GM12878 (cell line): ENCODE data around the gene LPCAT2.

Experiments used
- ATF3 ChIP-seq: IDR thresholded peaks from 2 replicates; pipeline ENCODE4 v1.6.1; 2011; ENCODE audit warnings: low read depth, mild to moderate bottlenecking, low read length, moderate library complexity, borderline replicate concordance; ENCODE audit errors: extremely low read depth
- BHLHE40 ChIP-seq, 2 experiments: fragments of 450-650 bp in 1 of 2; IDR thresholded peaks; 2 replicates each; pipeline ENCODE4 v1.6.1; 2011 to 2017; ENCODE audit warnings: low read depth in 2 of 2, borderline replicate concordance in 1 of 2, improper control_type of control experiment in 1 of 2, low read length in 1 of 2, mild to moderate bottlenecking in 1 of 2
- BRCA1 ChIP-seq: IDR thresholded peaks from 2 replicates; pipeline ENCODE4 v1.6.1; 2011; ENCODE audit warnings: low read depth, low read length, improper control_type of control experiment
- CHD4 ChIP-seq: fragments of 200-600 bp; sonication (generic); IDR thresholded peaks from 2 replicates; pipeline ENCODE4 v1.6.1; 2016; ENCODE audit warnings: mild to moderate bottlenecking
- ESRRA ChIP-seq: IDR thresholded peaks from 2 replicates; pipeline ENCODE4 v1.6.1; 2012; ENCODE audit warnings: mild to moderate bottlenecking, low read length, improper control_type of control experiment
- GABPA ChIP-seq: IDR thresholded peaks from 2 replicates; pipeline ENCODE4 v1.6.1; 2014; ENCODE audit warnings: antibody characterized with exemption, low read depth, mild to moderate bottlenecking, inconsistent platforms
- KDM1A ChIP-seq: fragments of 200-600 bp; sonication (generic); IDR thresholded peaks from 2 replicates; pipeline ENCODE4 v1.6.1; 2016; ENCODE audit warnings: borderline replicate concordance
- RAD21 ChIP-seq: IDR thresholded peaks from 2 replicates; pipeline ENCODE4 v1.6.1; 2011; ENCODE audit warnings: mild to moderate bottlenecking, low read depth, low read length, moderate library complexity; ENCODE audit not compliant: insufficient read depth
- STAT3 ChIP-seq: IDR thresholded peaks from 2 replicates; pipeline ENCODE4 v1.6.1; 2011; ENCODE audit warnings: low read depth, low read length, improper control_type of control experiment
- SUZ12 ChIP-seq: fragments of 200-600 bp; sonication (generic); IDR thresholded peaks from one replicate; pipeline ENCODE4 v1.6.1; 2018; ENCODE audit warnings: antibody characterized with exemption, mild to moderate bottlenecking; ENCODE audit not compliant: unreplicated experiment
- TAF1 ChIP-seq: IDR thresholded peaks from 2 replicates; pipeline ENCODE4 v1.6.1; 2011; ENCODE audit warnings: mild to moderate bottlenecking, low read depth, low read length, borderline replicate concordance
- ZNF274 ChIP-seq: IDR thresholded peaks from one replicate; pipeline ENCODE4 v1.8.0; 2011; ENCODE audit not compliant: insufficient read length, insufficient read depth
- ZNF687 ChIP-seq: fragments of 450-650 bp; IDR thresholded peaks from 2 replicates; pipeline ENCODE4 v1.6.1; 2017; ENCODE audit warnings: mild to moderate bottlenecking, moderate library complexity
- TF ChIP-seq, protein P1 (sequence below), 3 experiments: IDR thresholded peaks in 2 of 3; conservative IDR thresholded peaks in 1 of 3; 2 replicates each; pipeline ENCODE4 v1.5.1; 2011; ENCODE audit warnings: low read depth in 3 of 3, low read length in 3 of 3, mild to moderate bottlenecking in 3 of 3, control low read depth in 2 of 3, moderate library complexity in 2 of 3, inconsistent platforms in 1 of 3, mixed read lengths in 1 of 3; ENCODE audit not compliant: control insufficient read depth in 2 of 3, insufficient read depth in 1 of 3; ENCODE audit errors: extremely low read depth in 1 of 3

DNA sequence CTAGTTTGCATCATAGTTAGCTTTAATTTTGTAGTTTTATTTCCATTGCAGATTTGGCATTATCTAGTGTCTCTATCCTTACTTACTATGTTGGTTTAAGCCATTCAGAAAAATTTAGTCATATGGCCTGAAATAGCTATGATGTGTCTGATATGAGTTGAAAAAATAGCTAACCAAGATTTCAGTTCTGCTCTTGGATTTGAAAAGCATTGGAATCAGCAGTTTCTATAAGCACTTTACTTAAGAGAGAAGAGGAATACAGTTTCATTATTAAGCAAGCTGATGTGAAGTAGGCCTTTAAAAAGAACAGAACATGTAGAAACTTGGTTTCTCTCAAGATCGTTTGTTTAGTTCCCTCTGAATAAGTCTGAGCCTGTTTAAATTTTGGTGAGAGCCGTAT, 25.9 kb downstream of the LPCAT2 start:
- TF ChIP-seq RAD21 (no peak), SUZ12 (no peak), CHD4 (no peak), STAT3 (no peak), ZNF274 (no peak), ZNF687 (no peak), ATF3 (no peak), TAF1 (no peak), GABPA (no peak), ESRRA (no peak), BRCA1 (no peak), KDM1A (no peak), BHLHE40 (IDR thresholded peaks at IDR 0.05; ENCODE audit: borderline replicate concordance in 1 of 2, low read depth in 2 of 2, low read length in 1 of 2) (no peak)
- TF ChIP-seq, protein P1, sequence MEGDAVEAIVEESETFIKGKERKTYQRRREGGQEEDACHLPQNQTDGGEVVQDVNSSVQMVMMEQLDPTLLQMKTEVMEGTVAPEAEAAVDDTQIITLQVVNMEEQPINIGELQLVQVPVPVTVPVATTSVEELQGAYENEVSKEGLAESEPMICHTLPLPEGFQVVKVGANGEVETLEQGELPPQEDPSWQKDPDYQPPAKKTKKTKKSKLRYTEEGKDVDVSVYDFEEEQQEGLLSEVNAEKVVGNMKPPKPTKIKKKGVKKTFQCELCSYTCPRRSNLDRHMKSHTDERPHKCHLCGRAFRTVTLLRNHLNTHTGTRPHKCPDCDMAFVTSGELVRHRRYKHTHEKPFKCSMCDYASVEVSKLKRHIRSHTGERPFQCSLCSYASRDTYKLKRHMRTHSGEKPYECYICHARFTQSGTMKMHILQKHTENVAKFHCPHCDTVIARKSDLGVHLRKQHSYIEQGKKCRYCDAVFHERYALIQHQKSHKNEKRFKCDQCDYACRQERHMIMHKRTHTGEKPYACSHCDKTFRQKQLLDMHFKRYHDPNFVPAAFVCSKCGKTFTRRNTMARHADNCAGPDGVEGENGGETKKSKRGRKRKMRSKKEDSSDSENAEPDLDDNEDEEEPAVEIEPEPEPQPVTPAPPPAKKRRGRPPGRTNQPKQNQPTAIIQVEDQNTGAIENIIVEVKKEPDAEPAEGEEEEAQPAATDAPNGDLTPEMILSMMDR (IDR thresholded peaks at IDR 0.05 in 2 of 3, conservative IDR thresholded peaks at IDR 0.05 in 1 of 3; ENCODE audit: control insufficient read depth in 2 of 3, extremely low read depth in 1 of 3, insufficient read depth in 1 of 3, low read depth in 3 of 3, low read length in 3 of 3): no peak
